NT2/D1 (cell line): ENCODE measurements around the gene FBP2.

Experiments used
- DNase-seq: peaks from one replicate; pipeline ENCODE4 v3.0.0-alpha.2; 2011; ENCODE audit warnings: low read depth, low spot score
- H3K27me3 ChIP-seq: 2 replicates; pipeline ENCODE4 v1.6.0; 2011; ENCODE audit warnings: mild to moderate bottlenecking; ENCODE audit not compliant: insufficient read length, insufficient read depth
- H3K36me3 ChIP-seq: 2 replicates; pipeline ENCODE4 v1.6.1; 2011; ENCODE audit warnings: mild to moderate bottlenecking, low read length, mixed read lengths; ENCODE audit not compliant: insufficient read depth, insufficient read length
- H3K4me1 ChIP-seq: 2 replicates; pipeline ENCODE4 v1.5.1; 2011; ENCODE audit not compliant: insufficient read depth, insufficient read length
- H3K4me3 ChIP-seq: 2 replicates; pipeline ENCODE4 v1.5.1; 2011; ENCODE audit warnings: low read depth; ENCODE audit not compliant: insufficient read length
- H3K9ac ChIP-seq: 2 replicates; pipeline ENCODE4 v1.6.0; 2011; ENCODE audit warnings: low read depth; ENCODE audit not compliant: insufficient read length
- H3K9me3 ChIP-seq: 2 replicates; pipeline ENCODE4 v1.5.1; 2011; ENCODE audit warnings: mild to moderate bottlenecking, low read length; ENCODE audit not compliant: insufficient read depth
- SUZ12 ChIP-seq: IDR thresholded peaks from 2 replicates; pipeline ENCODE4 v1.6.1; 2011; ENCODE audit not compliant: insufficient read length, insufficient read depth; ENCODE audit errors: extremely low read depth
- YY1 ChIP-seq: IDR thresholded peaks from 2 replicates; pipeline ENCODE4 v1.6.1; 2011; ENCODE audit not compliant: insufficient read length, insufficient read depth
- ZNF274 ChIP-seq: IDR thresholded peaks from 2 replicates; pipeline ENCODE4 v1.6.1; 2011; ENCODE audit warnings: mild to moderate bottlenecking, low read depth, low read length

The FBP2 gene

GRCh38 chr9:94517254-94517653 is 76.4 kb downstream of the FBP2 start:
- TF ChIP-seq SUZ12 (no peak), YY1 (no peak), ZNF274 (no peak)
- H3K4me3 ChIP-seq, result no peak overlapping the region
- H3K27me3 ChIP-seq, result no peaks in the 10 kb centered on the region
- H3K9ac ChIP-seq, result no peak overlapping the region
- no peaks in the 10 kb centered on the region for H3K36me3 ChIP-seq
- no peaks in the 10 kb centered on the region for H3K4me1 ChIP-seq
- no peak for DNase-seq
- H3K9me3 ChIP-seq, result no peaks in the 10 kb centered on the region

GRCh38 chr9:94514722-94515121 is 78.9 kb downstream of the FBP2 start:
- no peak for TF ChIP-seq SUZ12
- TF ChIP-seq YY1, result no peak

GRCh38 chr9:94511955-94512265 is 81.7 kb downstream of the FBP2 start:
- Histone ChIP-seq H3K4me1 (no peaks in the 10 kb centered on the region), H3K9me3 (no peaks in the 10 kb centered on the region), H3K9ac (no peak overlapping the region), H3K27me3 (no peaks in the 10 kb centered on the region), H3K36me3 (no peaks in the 10 kb centered on the region), H3K4me3 (no peak overlapping the region)
- no peak for DNase-seq
- no peak for TF ChIP-seq ZNF274
- TF ChIP-seq SUZ12, result no peak

More at GRCh38 chr9:94514722-94515121, 78.9 kb downstream of the FBP2 start:
- Histone ChIP-seq H3K4me1 (no peaks in the 10 kb centered on the region), H3K36me3 (no peaks in the 10 kb centered on the region), H3K9ac (no peak overlapping the region), H3K9me3 (no peaks in the 10 kb centered on the region), H3K27me3 (no peaks in the 10 kb centered on the region), H3K4me3 (no peak overlapping the region)
- DNase-seq, result no peak

GRCh38 chr9:94511134-94511954 is 82.3 kb downstream of the FBP2 start:
- Histone ChIP-seq H3K27me3 (no peaks in the 10 kb centered on the region), H3K4me1 (no peaks in the 10 kb centered on the region), H3K9me3 (no peaks in the 10 kb centered on the region), H3K9ac (no peak overlapping the region), H3K36me3 (no peaks in the 10 kb centered on the region), H3K4me3 (no peak overlapping the region)
- TF ChIP-seq YY1, result no peak
- TF ChIP-seq SUZ12, result no peak
- no peak for TF ChIP-seq ZNF274
- no peak for DNase-seq
